Measurements from ENCODE around the gene PHACTR1.

Gene PHACTR1

GRCh38 chr6:13103169-13103568, 386.6 kb downstream of the PHACTR1 start:
- H3K27ac ChIP-seq (replicated peaks): no peak overlapping the region
- TF ChIP-seq POLR2AphosphoS5 (IDR thresholded peaks at IDR 0.05; ENCODE audit: low read depth) (no peak), SPI1 (IDR thresholded peaks at IDR 0.05; ENCODE audit: borderline replicate concordance, low read depth) (no peak), REST (IDR thresholded peaks at IDR 0.05; ENCODE audit: insufficient replicate concordance, low read depth) (no peak), CTCF (IDR thresholded peaks at IDR 0.05; ENCODE audit: insufficient read depth, low read length) (no peak), GABPA (IDR thresholded peaks at IDR 0.05; ENCODE audit: low read depth) (no peak)

GRCh38 chr6:13105139-13105538, 388.6 kb downstream of the PHACTR1 start:
- Histone ChIP-seq H3K27me3 (ENCODE audit: insufficient read depth, poor library complexity, severe bottlenecking) (no peaks in the 10 kb centered on the region), H3K4me3 (replicated peaks; ENCODE audit: insufficient read depth, low read length) (no peak overlapping the region), H3K27ac (replicated peaks) (no peak overlapping the region)
- TF ChIP-seq CTCF (IDR thresholded peaks at IDR 0.05; ENCODE audit: insufficient read depth, low read length): no peak
- DNase-seq (ENCODE audit: low read depth in 1 of 2, low spot score in 1 of 2): no peak

More at GRCh38 chr6:13103169-13103568, 386.6 kb downstream of the PHACTR1 start:
- Histone ChIP-seq H3K4me3 (replicated peaks; ENCODE audit: insufficient read depth, low read length) (no peak overlapping the region), H3K27me3 (ENCODE audit: insufficient read depth, poor library complexity, severe bottlenecking) (no peaks in the 10 kb centered on the region)
- DNase-seq (ENCODE audit: low read depth in 1 of 2, low spot score in 1 of 2): no peak

GRCh38 chr6:13112921-13113320, 396.4 kb downstream of the PHACTR1 start:
- no peak overlapping the region for H3K4me3 ChIP-seq (replicated peaks; ENCODE audit: insufficient read depth, low read length)
- TF ChIP-seq CTCF (IDR thresholded peaks at IDR 0.05; ENCODE audit: insufficient read depth, low read length): no peak
- no peak for TF ChIP-seq GABPA (IDR thresholded peaks at IDR 0.05; ENCODE audit: low read depth)
- no peak for TF ChIP-seq POLR2AphosphoS5 (IDR thresholded peaks at IDR 0.05; ENCODE audit: low read depth)
- TF ChIP-seq REST (IDR thresholded peaks at IDR 0.05; ENCODE audit: insufficient replicate concordance, low read depth): no peak
- TF ChIP-seq SPI1 (IDR thresholded peaks at IDR 0.05; ENCODE audit: borderline replicate concordance, low read depth): no peak
- no peaks in the 10 kb centered on the region for H3K27me3 ChIP-seq (ENCODE audit: insufficient read depth, poor library complexity, severe bottlenecking)
- H3K27ac ChIP-seq (replicated peaks): no peak overlapping the region
- DNase-seq (ENCODE audit: low read depth in 1 of 2, low spot score in 1 of 2): no peak

GRCh38 chr6:13113376-13113775, 396.8 kb downstream of the PHACTR1 start:
- Histone ChIP-seq H3K27me3 (ENCODE audit: insufficient read depth, poor library complexity, severe bottlenecking) (no peaks in the 10 kb centered on the region), H3K27ac (replicated peaks) (no peak overlapping the region), H3K4me3 (replicated peaks; ENCODE audit: insufficient read depth, low read length) (no peak overlapping the region)
- TF ChIP-seq POLR2AphosphoS5 (IDR thresholded peaks at IDR 0.05; ENCODE audit: low read depth) (no peak), REST (IDR thresholded peaks at IDR 0.05; ENCODE audit: insufficient replicate concordance, low read depth) (no peak), CTCF (IDR thresholded peaks at IDR 0.05; ENCODE audit: insufficient read depth, low read length) (no peak), GABPA (IDR thresholded peaks at IDR 0.05; ENCODE audit: low read depth) (no peak), SPI1 (IDR thresholded peaks at IDR 0.05; ENCODE audit: borderline replicate concordance, low read depth) (no peak)
- DNase-seq (ENCODE audit: low read depth in 1 of 2, low spot score in 1 of 2): no peak
